Fibroblast of lung (primary cell): ENCODE data around the gene IGF1. TPM values are rescaled to one million over a fixed set of nuclear protein-coding genes. Genes with fewer than 3 reads are reported as not detected.

Experiments used
- DNase-seq, 2 donors: peaks; one replicate each; pipeline versions ENCODE4 v3.0.0 to v3.0.0-alpha.2; 2010; ENCODE audit warnings: low read depth in 2 of 2
- H2AFZ ChIP-seq: 2 replicates; pipeline ENCODE4 v1.5.1; 2012; ENCODE audit warnings: low read length, control low read depth, inconsistent platforms
- H3K27ac ChIP-seq: 2 replicates; pipeline ENCODE4 v1.5.1; 2011; ENCODE audit warnings: low read length, control low read depth; ENCODE audit not compliant: insufficient read depth
- H3K27me3 ChIP-seq: 2 replicates; pipeline ENCODE4 v1.5.1; 2011; ENCODE audit warnings: mild to moderate bottlenecking, low read length; ENCODE audit not compliant: control insufficient read depth, insufficient read depth
- H3K36me3 ChIP-seq: 2 replicates; pipeline ENCODE4 v1.5.1; 2011; ENCODE audit warnings: low read length; ENCODE audit not compliant: control insufficient read depth, insufficient read depth
- H3K4me1 ChIP-seq: 2 replicates; pipeline ENCODE4 v1.5.1; 2011; ENCODE audit warnings: low read length; ENCODE audit not compliant: control insufficient read depth, insufficient read depth; ENCODE audit errors: extremely low read depth
- H3K4me2 ChIP-seq: 2 replicates; pipeline ENCODE4 v1.5.1; 2011; ENCODE audit warnings: low read length, control low read depth; ENCODE audit not compliant: insufficient read depth; ENCODE audit errors: extremely low read depth
- H3K4me3 ChIP-seq, 4 experiments: fragments of 200-600 bp in 1 of 4; sonication (generic) in 1 of 4; replicated peaks in 1 of 4; 2 replicates each; pipeline ENCODE4 v1.5.1; 2011 to 2016; ENCODE audit warnings: low read length in 4 of 4, low read depth in 3 of 4, mild to moderate bottlenecking in 3 of 4, control low read depth in 2 of 4, inconsistent platforms in 1 of 4, mixed read lengths in 1 of 4; ENCODE audit not compliant: insufficient read depth in 1 of 4; ENCODE audit errors: control extremely low read depth in 1 of 4
- H3K79me2 ChIP-seq: 2 replicates; pipeline ENCODE4 v1.5.1; 2012; ENCODE audit warnings: mild to moderate bottlenecking, low read length, inconsistent platforms; ENCODE audit not compliant: control insufficient read depth, insufficient read depth
- H3K9ac ChIP-seq: 2 replicates; pipeline ENCODE4 v1.5.1; 2011; ENCODE audit warnings: mild to moderate bottlenecking, low read length, control low read depth; ENCODE audit not compliant: insufficient read depth
- H3K9me3 ChIP-seq: 2 replicates; pipeline ENCODE4 v1.5.1; 2012; ENCODE audit warnings: low read depth, low read length; ENCODE audit not compliant: control insufficient read depth, insufficient read depth
- H4K20me1 ChIP-seq: 2 replicates; pipeline ENCODE4 v1.5.1; 2011; ENCODE audit warnings: low read length; ENCODE audit not compliant: control insufficient read depth, insufficient read depth; ENCODE audit errors: extremely low read depth
- CTCF ChIP-seq, 2 donors: IDR thresholded peaks in 1 of 2; conservative IDR thresholded peaks in 1 of 2; 1 replicate in 1 of 2; 2 replicates in 1 of 2; pipeline ENCODE4 v1.5.1; 2011 to 2012; ENCODE audit warnings: low read length in 2 of 2, control low read depth in 1 of 2, inconsistent platforms in 1 of 2, low read depth in 1 of 2, mild to moderate bottlenecking in 1 of 2
- EZH2 ChIP-seq: IDR thresholded peaks from 2 replicates; pipeline ENCODE4 v1.5.1; 2012; ENCODE audit warnings: low read length, control low read depth, mild to moderate bottlenecking; ENCODE audit errors: missing control alignments
- polyA plus RNA-seq, 2 donors: library from polyadenylated mRNA; depleted of rRNA in 1 of 2; stranded (reverse) in 1 of 2; unstranded in 1 of 2; fragments of >200 nt; gene quantifications; 2 replicates each; pipeline ENCODE4 v1.2.1, GENCODE V29; 2011 to 2012; ENCODE audit warnings: missing spikeins in 1 of 2
- total RNA-seq: library from RNA; depleted of rRNA; stranded (reverse); fragments of >200 nt; gene quantifications from 2 replicates; pipeline ENCODE4 v1.2.1, GENCODE V29; 2014

IGF1 gene
- total and polyA plus RNA-seq, 2 donors (not counting 1 experiment from before 2014, with no cell fraction given): 0.05 to 0.83 TPM

- Histone ChIP-seq H3K4me2 (no peak overlapping the region), H3K4me3 (no peak overlapping the region), H3K4me1 (no peaks in the 10 kb centered on the region), H3K36me3 (no peaks in the 10 kb centered on the region), H3K27me3 (no peaks in the 10 kb centered on the region), H2AFZ (no peak overlapping the region), H3K9me3 (no peaks in the 10 kb centered on the region), H3K9ac (no peak overlapping the region), H3K27ac (no peak overlapping the region), H3K79me2 (no peaks in the 10 kb centered on the region), H4K20me1 (no peaks in the 10 kb centered on the region)
- TF ChIP-seq EZH2: no peak
- DNase-seq: peak in 1 of 2 donors; percentile 40
These were observed 21.0 kb downstream of the IGF1 start for GRCh38 chr12:102459314-102459713.

- Histone ChIP-seq H3K79me2 (no peaks in the 10 kb centered on the region), H2AFZ (no peak overlapping the region), H3K4me1 (no peaks in the 10 kb centered on the region), H3K4me3 (no peak overlapping the region), H3K27ac (no peak overlapping the region), H3K4me2 (no peak overlapping the region), H3K9ac (no peak overlapping the region), H3K27me3 (no peaks in the 10 kb centered on the region), H4K20me1 (no peaks in the 10 kb centered on the region), H3K36me3 (no peaks in the 10 kb centered on the region), H3K9me3 (no peaks in the 10 kb centered on the region)
- peak; percentile 14 to 87 for DNase-seq
- TF ChIP-seq CTCF (conservative IDR thresholded peaks at IDR 0.05 in 1 of 2, IDR thresholded peaks at IDR 0.05 in 1 of 2; ENCODE audit: low read depth in 1 of 2, low read length in 2 of 2): no peak
- no peak for TF ChIP-seq EZH2
These were observed 25.3 kb downstream of the IGF1 start for GRCh38 chr12:102454808-102455760.

GRCh38 chr12:102454330-102454729 lies 26.0 kb downstream of the IGF1 start:
- Histone ChIP-seq H3K79me2 (no peaks in the 10 kb centered on the region), H3K27me3 (no peaks in the 10 kb centered on the region), H3K4me1 (no peaks in the 10 kb centered on the region), H3K36me3 (no peaks in the 10 kb centered on the region), H3K9me3 (no peaks in the 10 kb centered on the region), H3K4me2 (no peak overlapping the region), H2AFZ (no peak overlapping the region), H3K9ac (no peak overlapping the region), H3K4me3 (no peak overlapping the region), H3K27ac (no peak overlapping the region), H4K20me1 (no peaks in the 10 kb centered on the region)
- DNase-seq: no peak
- no peak for TF ChIP-seq EZH2
- TF ChIP-seq CTCF (conservative IDR thresholded peaks at IDR 0.05 in 1 of 2, IDR thresholded peaks at IDR 0.05 in 1 of 2; ENCODE audit: low read depth in 1 of 2, low read length in 2 of 2): no peak
